ENCODE results near the gene TAB2.

DNA sequence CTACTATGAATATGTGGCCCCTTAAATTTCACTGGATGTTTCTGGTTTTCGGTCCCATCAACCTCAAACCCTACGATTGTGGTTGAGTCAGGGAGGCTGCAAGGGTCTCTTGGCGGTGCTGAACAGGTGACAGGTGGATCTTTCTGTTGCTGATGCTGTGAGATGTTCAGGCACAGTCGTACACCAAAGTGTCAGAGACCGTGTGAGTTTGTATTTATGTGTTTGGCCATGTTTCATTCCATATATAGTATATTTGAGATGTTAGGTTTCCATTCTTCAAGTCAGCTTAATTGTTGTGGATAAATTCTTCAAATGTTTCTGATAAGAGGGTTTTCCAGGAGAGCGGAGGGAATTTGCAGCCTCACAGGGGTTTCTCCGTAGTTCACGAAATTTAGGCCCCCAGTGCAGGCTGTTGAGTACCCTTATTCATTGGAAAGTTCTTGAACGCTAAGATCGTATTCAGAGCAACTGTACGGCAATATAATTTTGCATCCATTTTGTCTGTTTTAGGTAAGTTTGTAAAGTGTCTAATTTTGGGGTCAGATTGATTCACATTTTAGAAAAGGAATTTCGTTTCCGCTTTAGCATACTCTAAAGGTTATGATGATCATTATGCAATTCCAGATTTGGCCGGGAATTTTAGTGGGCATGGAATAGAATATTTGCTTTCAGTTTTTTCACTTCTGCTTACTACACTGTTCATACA is 1.2 kb downstream of the TAB2 start:
- TF ChIP-seq, protein P1, sequence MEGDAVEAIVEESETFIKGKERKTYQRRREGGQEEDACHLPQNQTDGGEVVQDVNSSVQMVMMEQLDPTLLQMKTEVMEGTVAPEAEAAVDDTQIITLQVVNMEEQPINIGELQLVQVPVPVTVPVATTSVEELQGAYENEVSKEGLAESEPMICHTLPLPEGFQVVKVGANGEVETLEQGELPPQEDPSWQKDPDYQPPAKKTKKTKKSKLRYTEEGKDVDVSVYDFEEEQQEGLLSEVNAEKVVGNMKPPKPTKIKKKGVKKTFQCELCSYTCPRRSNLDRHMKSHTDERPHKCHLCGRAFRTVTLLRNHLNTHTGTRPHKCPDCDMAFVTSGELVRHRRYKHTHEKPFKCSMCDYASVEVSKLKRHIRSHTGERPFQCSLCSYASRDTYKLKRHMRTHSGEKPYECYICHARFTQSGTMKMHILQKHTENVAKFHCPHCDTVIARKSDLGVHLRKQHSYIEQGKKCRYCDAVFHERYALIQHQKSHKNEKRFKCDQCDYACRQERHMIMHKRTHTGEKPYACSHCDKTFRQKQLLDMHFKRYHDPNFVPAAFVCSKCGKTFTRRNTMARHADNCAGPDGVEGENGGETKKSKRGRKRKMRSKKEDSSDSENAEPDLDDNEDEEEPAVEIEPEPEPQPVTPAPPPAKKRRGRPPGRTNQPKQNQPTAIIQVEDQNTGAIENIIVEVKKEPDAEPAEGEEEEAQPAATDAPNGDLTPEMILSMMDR (IDR thresholded peaks at IDR 0.05), result no peak
- no peak for TF ChIP-seq POLR2A (IDR thresholded peaks at IDR 0.05)
